Astrocyte of the cerebellum (primary cell): Measurements from ENCODE around the gene STPG2.

Source experiments
- DNase-seq: peaks from one replicate; pipeline ENCODE4 v3.0.0-alpha.2; 2011; ENCODE audit warnings: low read depth
- H3K4me3 ChIP-seq: 2 replicates; pipeline ENCODE4 v1.5.1; 2011; ENCODE audit warnings: mild to moderate bottlenecking, low read depth, low read length, moderate library complexity
- CTCF ChIP-seq: IDR thresholded peaks from 2 replicates; pipeline ENCODE4 v1.5.1; 2012; ENCODE audit warnings: low read length, low read depth, moderate library complexity, mild to moderate bottlenecking; ENCODE audit errors: missing control alignments
- in situ Hi-C: cut with HindIII; loops from 2 replicates; pipeline ENCODE4 v1.10.0; 2017; ENCODE audit warnings: low sequenced_read_pairs

The STPG2 gene

GRCh38 chr4:97770222-97770621 lies 373.1 kb downstream of the STPG2 start:
- in situ Hi-C loops: no loop called here
- TF ChIP-seq CTCF: no peak
- DNase-seq: no peak
- no peak overlapping the region for H3K4me3 ChIP-seq

GRCh38 chr4:97762115-97762512 lies 381.2 kb downstream of the STPG2 start:
- no peak for DNase-seq
- in situ Hi-C loops: no loop called here
- H3K4me3 ChIP-seq: no peak overlapping the region
- no peak for TF ChIP-seq CTCF

- H3K4me3 ChIP-seq: no peak overlapping the region
- in situ Hi-C loops: no loop called here
- DNase-seq: no peak
- no peak for TF ChIP-seq CTCF
These were observed 381.7 kb downstream of the STPG2 start for GRCh38 chr4:97761445-97762114.

GRCh38 chr4:97759785-97760184 lies 383.5 kb downstream of the STPG2 start:
- no peak for TF ChIP-seq CTCF

GRCh38 chr4:97752599-97752998 lies 390.7 kb downstream of the STPG2 start:
- no peak for DNase-seq
- TF ChIP-seq CTCF: no peak
- in situ Hi-C loops: no loop called here
- no peak overlapping the region for H3K4me3 ChIP-seq

More at GRCh38 chr4:97759785-97760184, 383.5 kb downstream of the STPG2 start:
- no peak for DNase-seq
- H3K4me3 ChIP-seq: no peak overlapping the region
- in situ Hi-C loops: no loop called here

- in situ Hi-C loops: no loop called here
- no peak overlapping the region for H3K4me3 ChIP-seq
- TF ChIP-seq CTCF: no peak
- no peak for DNase-seq
These were observed 395.3 kb downstream of the STPG2 start for GRCh38 chr4:97747945-97748344.
